ENCODE results near the gene LGR6.

DNA sequence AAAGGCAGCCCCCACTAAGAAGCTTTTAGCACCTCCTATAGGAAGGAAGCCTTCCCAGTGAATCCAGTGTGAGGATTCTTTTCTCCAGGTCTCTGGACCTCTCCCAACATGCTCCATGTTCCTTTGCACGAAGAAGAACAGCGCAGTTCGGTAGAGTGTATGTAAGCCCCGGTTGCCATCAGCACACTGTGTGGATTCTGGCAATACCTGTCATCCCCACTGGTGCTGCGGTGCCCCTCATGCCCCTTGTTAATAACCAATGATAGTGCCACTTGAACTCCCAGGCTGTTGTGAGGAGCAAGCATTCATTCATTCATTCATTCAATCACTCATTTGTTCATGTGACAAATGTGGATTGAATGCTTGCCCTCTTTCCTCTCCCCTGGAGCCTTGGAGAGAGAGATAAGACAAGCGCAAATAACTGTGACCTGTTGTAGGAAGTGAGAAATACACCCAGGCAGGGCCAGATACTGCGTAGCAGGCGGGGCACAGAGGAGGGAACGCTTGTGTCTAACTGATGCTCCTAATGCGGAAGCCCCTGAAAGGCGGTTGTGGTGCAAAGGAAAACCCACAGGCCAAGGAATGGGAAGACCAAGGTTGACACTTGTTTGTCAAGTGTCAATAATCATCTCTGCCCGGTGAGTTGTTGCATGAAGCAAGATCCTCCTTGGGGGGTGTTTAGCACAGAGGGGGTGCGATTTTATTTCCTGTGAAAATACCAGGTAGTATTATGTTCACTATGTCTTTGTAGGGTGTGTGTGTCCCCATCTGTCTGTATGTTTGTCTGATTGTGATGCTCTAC is 9.8 kb downstream of the LGR6 start:
- TF ChIP-seq, protein P1, sequence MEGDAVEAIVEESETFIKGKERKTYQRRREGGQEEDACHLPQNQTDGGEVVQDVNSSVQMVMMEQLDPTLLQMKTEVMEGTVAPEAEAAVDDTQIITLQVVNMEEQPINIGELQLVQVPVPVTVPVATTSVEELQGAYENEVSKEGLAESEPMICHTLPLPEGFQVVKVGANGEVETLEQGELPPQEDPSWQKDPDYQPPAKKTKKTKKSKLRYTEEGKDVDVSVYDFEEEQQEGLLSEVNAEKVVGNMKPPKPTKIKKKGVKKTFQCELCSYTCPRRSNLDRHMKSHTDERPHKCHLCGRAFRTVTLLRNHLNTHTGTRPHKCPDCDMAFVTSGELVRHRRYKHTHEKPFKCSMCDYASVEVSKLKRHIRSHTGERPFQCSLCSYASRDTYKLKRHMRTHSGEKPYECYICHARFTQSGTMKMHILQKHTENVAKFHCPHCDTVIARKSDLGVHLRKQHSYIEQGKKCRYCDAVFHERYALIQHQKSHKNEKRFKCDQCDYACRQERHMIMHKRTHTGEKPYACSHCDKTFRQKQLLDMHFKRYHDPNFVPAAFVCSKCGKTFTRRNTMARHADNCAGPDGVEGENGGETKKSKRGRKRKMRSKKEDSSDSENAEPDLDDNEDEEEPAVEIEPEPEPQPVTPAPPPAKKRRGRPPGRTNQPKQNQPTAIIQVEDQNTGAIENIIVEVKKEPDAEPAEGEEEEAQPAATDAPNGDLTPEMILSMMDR (conservative IDR thresholded peaks at IDR 0.05; ENCODE audit: low read length), result no peak
- no peak for TF ChIP-seq EZH2phosphoT487 (IDR thresholded peaks at IDR 0.05; ENCODE audit: borderline replicate concordance)

All from Loucy (cell line).